Transverse colon (tissue), 4 donors: ENCODE measurements around the gene JPH3.

Experiments
- EP300 ChIP-seq: sonication (generic); formaldehyde crosslinking; IDR thresholded peaks from one replicate; pipeline ENCODE4 v1.6.1; 2017; ENCODE audit warnings: antibody characterized with exemption, low read depth
- POLR2A ChIP-seq: fragments of 450-650 bp; IDR thresholded peaks from one replicate; pipeline ENCODE4 v1.6.1; 2016; ENCODE audit warnings: antibody characterized with exemption, mild to moderate bottlenecking, moderate library complexity
- POLR2AphosphoS5 ChIP-seq, 3 donors: sonication (generic); formaldehyde crosslinking; IDR thresholded peaks; one replicate each; pipeline ENCODE4 v1.6.1; 2016; ENCODE audit warnings: antibody characterized with exemption in 3 of 3
- TF ChIP-seq, protein P1 (sequence below), 5 experiments: fragments of 200-600 bp in 3 of 5; fragments of 450-650 bp in 2 of 5; sonication (generic) in 3 of 5; IDR thresholded peaks; 1 replicate in 2 of 5; 2 replicates in 3 of 5; pipeline ENCODE4 v1.5.1; 2016 to 2017; ENCODE audit warnings: antibody characterized with exemption in 5 of 5, inconsistent platforms in 3 of 5, mild to moderate bottlenecking in 2 of 5, moderate library complexity in 1 of 5

DNA sequence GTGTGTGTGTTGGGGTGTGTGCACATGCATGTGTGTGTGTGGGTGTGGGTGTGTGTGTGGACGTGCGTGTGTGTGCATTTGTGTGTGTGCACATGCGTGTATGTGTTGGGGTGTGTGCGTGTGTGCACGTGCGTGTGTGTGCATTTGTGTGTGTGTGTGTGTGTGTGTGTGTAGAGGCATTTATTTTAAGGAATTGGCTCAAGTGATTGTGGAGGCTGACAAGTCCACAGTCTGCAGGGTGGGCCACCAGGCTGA lies 37.9 kb upstream of the JPH3 start:
- TF ChIP-seq, protein P1, sequence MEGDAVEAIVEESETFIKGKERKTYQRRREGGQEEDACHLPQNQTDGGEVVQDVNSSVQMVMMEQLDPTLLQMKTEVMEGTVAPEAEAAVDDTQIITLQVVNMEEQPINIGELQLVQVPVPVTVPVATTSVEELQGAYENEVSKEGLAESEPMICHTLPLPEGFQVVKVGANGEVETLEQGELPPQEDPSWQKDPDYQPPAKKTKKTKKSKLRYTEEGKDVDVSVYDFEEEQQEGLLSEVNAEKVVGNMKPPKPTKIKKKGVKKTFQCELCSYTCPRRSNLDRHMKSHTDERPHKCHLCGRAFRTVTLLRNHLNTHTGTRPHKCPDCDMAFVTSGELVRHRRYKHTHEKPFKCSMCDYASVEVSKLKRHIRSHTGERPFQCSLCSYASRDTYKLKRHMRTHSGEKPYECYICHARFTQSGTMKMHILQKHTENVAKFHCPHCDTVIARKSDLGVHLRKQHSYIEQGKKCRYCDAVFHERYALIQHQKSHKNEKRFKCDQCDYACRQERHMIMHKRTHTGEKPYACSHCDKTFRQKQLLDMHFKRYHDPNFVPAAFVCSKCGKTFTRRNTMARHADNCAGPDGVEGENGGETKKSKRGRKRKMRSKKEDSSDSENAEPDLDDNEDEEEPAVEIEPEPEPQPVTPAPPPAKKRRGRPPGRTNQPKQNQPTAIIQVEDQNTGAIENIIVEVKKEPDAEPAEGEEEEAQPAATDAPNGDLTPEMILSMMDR (IDR thresholded peaks at IDR 0.05): no peak
- TF ChIP-seq POLR2A (no peak), EP300 (no peak), POLR2AphosphoS5 (IDR thresholded peaks at IDR 0.05) (no peak)
